ENCODE results near the gene IGSF21. TPM values are rescaled to one million over a fixed set of nuclear protein-coding genes. Genes with fewer than 3 reads are reported as not detected.

Gene IGSF21
- total and polyA plus RNA-seq, 2 donors (not counting 3 experiments of a cell fraction or from before 2014, with no cell fraction given) = not detected

DNA sequence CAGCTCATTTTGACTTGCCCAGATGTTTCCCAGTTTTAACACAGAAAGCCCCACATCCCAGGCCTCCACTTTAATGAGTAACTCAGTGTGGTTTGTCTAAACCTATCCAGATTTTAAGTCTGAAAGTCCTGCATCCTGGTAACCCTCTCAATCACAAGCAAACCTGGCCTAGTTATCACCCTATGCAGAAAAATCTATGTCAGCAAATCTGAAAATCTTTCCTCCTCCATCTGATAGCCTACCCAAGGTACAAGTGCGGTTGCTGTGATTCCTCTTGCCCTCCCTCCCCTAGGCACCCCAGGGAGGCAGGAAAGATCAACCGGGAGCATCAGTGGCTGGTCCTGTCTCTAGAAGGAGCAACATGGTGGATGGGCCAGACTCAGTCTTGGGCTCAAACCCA is 163.7 kb downstream of the IGSF21 start:
- no peaks in the 10 kb centered on the region for H3K4me1 ChIP-seq (ENCODE audit: control insufficient read depth, extremely low read depth, insufficient read depth, low read length)
- no peaks in the 10 kb centered on the region for H3K79me2 ChIP-seq (ENCODE audit: control insufficient read depth, insufficient read depth, low read length)
- H3K4me2 ChIP-seq (ENCODE audit: insufficient read depth, low read length) = no peak overlapping the region
- no peak overlapping the region for H2AFZ ChIP-seq (ENCODE audit: low read depth, low read length)
- FAIRE-seq (no peak), DNase-seq (ENCODE audit: low read depth, low spot score) (no peak)
- no peak overlapping the region for H3K4me3 ChIP-seq (replicated peaks in 1 of 3; ENCODE audit: insufficient read depth in 1 of 3, low read depth in 1 of 3, low read length in 3 of 3)
- dilution Hi-C loops (cut with MboI; ENCODE audit: extremely low pct_ligation_motif_present, low sequenced_read_pairs) (no loop called here), intact Hi-C loops (cut with micrococcal nuclease) (no loop called here)
- H3K9ac ChIP-seq (replicated peaks; ENCODE audit: extremely low read depth, insufficient read depth, low read length) = no peak overlapping the region
- H3K27ac ChIP-seq (ENCODE audit: insufficient read depth, low read depth, low read length) = no peak overlapping the region
- H3K9me3 ChIP-seq (replicated peaks; ENCODE audit: control insufficient read depth, insufficient read depth, low read length) = peaks cover 2% of the 10 kb centered on the region
- CTCF ChIA-PET = no interaction called here
- POLR2A ChIA-PET = no interaction called here
- no peaks in the 10 kb centered on the region for H4K20me1 ChIP-seq (replicated peaks; ENCODE audit: control insufficient read depth, extremely low read depth, insufficient read depth, low read length)
- TF ChIP-seq POLR2AphosphoS5 (IDR thresholded peaks at IDR 0.05; ENCODE audit: insufficient read depth, low read depth, low read length) = no peak
- TF ChIP-seq EZH2 (IDR thresholded peaks at IDR 0.05; ENCODE audit: borderline replicate concordance, low read depth, low read length, severe bottlenecking) = no peak
- TF ChIP-seq GATA2 (IDR thresholded peaks at IDR 0.05; ENCODE audit: insufficient read depth, insufficient read length, low read depth, low read length) = no peak
- TF ChIP-seq FOS (IDR thresholded peaks at IDR 0.05; ENCODE audit: borderline replicate concordance, insufficient read depth, low read length) = no peak
- no peak for TF ChIP-seq POLR2A (IDR thresholded peaks at IDR 0.05; ENCODE audit: low read depth, low read length)
- TF ChIP-seq JUN (IDR thresholded peaks at IDR 0.05; ENCODE audit: borderline replicate concordance, insufficient read depth, insufficient read length, low read depth) = no peak
- no peak for TF ChIP-seq CTCF (IDR thresholded peaks at IDR 0.05; ENCODE audit: extremely low read depth in 1 of 2, insufficient read depth in 1 of 2, low read depth in 1 of 2, low read length in 2 of 2)
- TF ChIP-seq, protein P1, sequence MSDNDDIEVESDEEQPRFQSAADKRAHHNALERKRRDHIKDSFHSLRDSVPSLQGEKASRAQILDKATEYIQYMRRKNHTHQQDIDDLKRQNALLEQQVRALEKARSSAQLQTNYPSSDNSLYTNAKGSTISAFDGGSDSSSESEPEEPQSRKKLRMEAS (IDR thresholded peaks at IDR 0.05; ENCODE audit: insufficient read depth, insufficient read length) = no peak
- no peak for TF ChIP-seq MYC (IDR thresholded peaks at IDR 0.05; ENCODE audit: low read depth, low read length)
- H3K9me1 ChIP-seq (replicated peaks; ENCODE audit: control insufficient read depth, extremely low read depth, insufficient read depth, low read length) = no peaks in the 10 kb centered on the region
- no peaks in the 10 kb centered on the region for H3K27me3 ChIP-seq (ENCODE audit: control insufficient read depth in 2 of 2, insufficient read depth in 2 of 2, low read length in 2 of 2)
- H3K36me3 ChIP-seq (ENCODE audit: control insufficient read depth in 2 of 2, extremely low read depth in 1 of 2, insufficient read depth in 2 of 2, low read length in 2 of 2) = no peaks in the 10 kb centered on the region
- no TSS peak for BruUV-seq (replicated peaks)
